Transverse colon (tissue), 3 donors: ENCODE measurements around the gene C2CD4D.

Experiments
- POLR2A ChIP-seq: fragments of 450-650 bp; IDR thresholded peaks from one replicate; pipeline ENCODE4 v1.6.1; 2016; ENCODE audit warnings: antibody characterized with exemption, mild to moderate bottlenecking, moderate library complexity
- TF ChIP-seq, protein P1 (sequence below), 5 experiments: fragments of 200-600 bp in 3 of 5; fragments of 450-650 bp in 2 of 5; sonication (generic) in 3 of 5; IDR thresholded peaks; 1 replicate in 2 of 5; 2 replicates in 3 of 5; pipeline ENCODE4 v1.5.1; 2016 to 2017; ENCODE audit warnings: antibody characterized with exemption in 5 of 5, inconsistent platforms in 3 of 5, mild to moderate bottlenecking in 2 of 5, moderate library complexity in 1 of 5

DNA sequence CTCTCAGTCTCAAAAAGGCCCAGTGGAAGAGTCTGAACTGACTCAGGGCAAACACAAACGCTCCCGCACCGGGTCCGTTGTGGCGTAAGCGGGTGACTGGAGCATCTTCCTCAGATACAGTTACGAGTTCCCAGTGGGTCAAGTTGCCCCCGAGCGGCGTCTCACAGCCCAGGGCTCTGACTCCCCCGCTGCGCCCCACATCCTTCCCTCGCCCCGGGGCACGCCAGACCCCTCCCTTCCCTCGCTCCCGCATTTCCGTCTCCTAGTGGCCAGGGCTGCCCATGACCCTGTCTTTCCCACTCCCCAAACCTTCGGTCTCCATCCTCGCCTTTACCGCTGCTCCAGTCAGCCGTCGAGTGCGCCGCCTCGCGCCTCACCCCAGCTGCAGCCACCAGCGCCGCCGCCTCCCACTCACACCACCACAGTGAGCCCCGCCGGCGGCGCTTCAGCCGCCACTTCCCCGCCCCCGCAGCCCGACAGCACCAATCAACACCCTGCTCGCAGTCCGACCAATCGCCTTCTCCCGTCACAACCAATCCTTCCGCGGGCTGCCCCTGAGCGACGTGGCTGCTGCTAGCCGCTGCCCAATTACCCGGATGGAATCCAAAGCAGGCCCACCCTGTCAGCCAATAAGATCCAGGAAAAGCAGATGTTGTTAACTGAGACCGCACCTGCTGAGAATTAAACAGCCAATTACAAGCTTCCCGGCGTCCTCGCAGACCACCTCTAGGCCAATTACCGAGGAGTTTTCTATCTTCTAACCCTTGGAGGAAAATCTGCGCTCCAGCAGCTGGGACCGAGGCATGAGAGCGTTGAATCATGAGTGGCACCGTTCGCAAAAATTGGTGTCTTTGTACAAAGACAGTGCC, 49.3 kb downstream of the C2CD4D start, which contains the start of gene TDRKH:
- TF ChIP-seq POLR2A, result peak; percentile 69
- TF ChIP-seq, protein P1, sequence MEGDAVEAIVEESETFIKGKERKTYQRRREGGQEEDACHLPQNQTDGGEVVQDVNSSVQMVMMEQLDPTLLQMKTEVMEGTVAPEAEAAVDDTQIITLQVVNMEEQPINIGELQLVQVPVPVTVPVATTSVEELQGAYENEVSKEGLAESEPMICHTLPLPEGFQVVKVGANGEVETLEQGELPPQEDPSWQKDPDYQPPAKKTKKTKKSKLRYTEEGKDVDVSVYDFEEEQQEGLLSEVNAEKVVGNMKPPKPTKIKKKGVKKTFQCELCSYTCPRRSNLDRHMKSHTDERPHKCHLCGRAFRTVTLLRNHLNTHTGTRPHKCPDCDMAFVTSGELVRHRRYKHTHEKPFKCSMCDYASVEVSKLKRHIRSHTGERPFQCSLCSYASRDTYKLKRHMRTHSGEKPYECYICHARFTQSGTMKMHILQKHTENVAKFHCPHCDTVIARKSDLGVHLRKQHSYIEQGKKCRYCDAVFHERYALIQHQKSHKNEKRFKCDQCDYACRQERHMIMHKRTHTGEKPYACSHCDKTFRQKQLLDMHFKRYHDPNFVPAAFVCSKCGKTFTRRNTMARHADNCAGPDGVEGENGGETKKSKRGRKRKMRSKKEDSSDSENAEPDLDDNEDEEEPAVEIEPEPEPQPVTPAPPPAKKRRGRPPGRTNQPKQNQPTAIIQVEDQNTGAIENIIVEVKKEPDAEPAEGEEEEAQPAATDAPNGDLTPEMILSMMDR (IDR thresholded peaks at IDR 0.05), result peak; percentile 10 to 59 (median 32)
